Liver (tissue), 9 donors: Measurements from ENCODE around the gene CCT6A. TPM values are rescaled to one million over a fixed set of nuclear protein-coding genes. Genes with fewer than 3 reads are reported as not detected.

Experiments
- DNase-seq: peaks from one replicate; pipeline ENCODE4 v3.0.0-alpha.2; 2017; ENCODE audit warnings: low spot score
- H3K27ac ChIP-seq, 2 donors: one replicate each; pipeline ENCODE4 v1.7.0; 2013; ENCODE audit warnings: inconsistent platforms in 2 of 2, low read length in 2 of 2, control low read depth in 1 of 2, low read depth in 1 of 2, mild to moderate bottlenecking in 1 of 2
- H3K27me3 ChIP-seq, 4 donors: one replicate each; pipeline versions ENCODE4 v1.6.1 to v1.7.0; 2013; ENCODE audit warnings: low read length in 3 of 4, inconsistent platforms in 1 of 4, mild to moderate bottlenecking in 1 of 4, moderate library complexity in 1 of 4; ENCODE audit not compliant: control insufficient read depth in 4 of 4, insufficient read depth in 4 of 4
- H3K36me3 ChIP-seq, 4 donors: one replicate each; pipeline versions ENCODE4 v1.6.1 to v1.7.0; 2013; ENCODE audit warnings: low read length in 3 of 4, mild to moderate bottlenecking in 3 of 4, low read depth in 1 of 4, moderate library complexity in 1 of 4; ENCODE audit not compliant: control insufficient read depth in 4 of 4, insufficient read depth in 3 of 4
- H3K4me1 ChIP-seq, 4 donors: one replicate each; pipeline versions ENCODE4 v1.6.1 to v1.7.0; 2013; ENCODE audit warnings: low read length in 3 of 4, mild to moderate bottlenecking in 3 of 4, moderate library complexity in 1 of 4; ENCODE audit not compliant: control insufficient read depth in 4 of 4, insufficient read depth in 4 of 4
- H3K4me3 ChIP-seq, 3 donors: one replicate each; pipeline versions ENCODE4 v1.6.1 to v1.7.0; 2013; ENCODE audit warnings: low read length in 3 of 3, control low read depth in 1 of 3, low read depth in 1 of 3, mild to moderate bottlenecking in 1 of 3
- H3K9ac ChIP-seq, 2 donors: one replicate each; pipeline ENCODE4 v1.7.0; 2013; ENCODE audit warnings: low read length in 2 of 2, mild to moderate bottlenecking in 2 of 2, moderate library complexity in 2 of 2, control low read depth in 1 of 2, low read depth in 1 of 2
- H3K9me3 ChIP-seq, 4 donors: one replicate each; pipeline versions ENCODE4 v1.6.1 to v1.7.0; 2013; ENCODE audit warnings: low read length in 3 of 4; ENCODE audit not compliant: control insufficient read depth in 4 of 4
- EGR1 ChIP-seq, 2 donors: IDR thresholded peaks; 2 replicates each; pipeline ENCODE4 v1.6.1; 2016 to 2018; ENCODE audit warnings: antibody characterized with exemption in 2 of 2, low read depth in 2 of 2
- FOXA1 ChIP-seq: IDR thresholded peaks from 2 replicates; pipeline ENCODE4 v1.6.1; 2016; ENCODE audit warnings: antibody characterized with exemption
- FOXA2 ChIP-seq: IDR thresholded peaks from 2 replicates; pipeline ENCODE4 v1.6.1; 2016; ENCODE audit warnings: antibody characterized with exemption
- GABPA ChIP-seq, 2 donors: IDR thresholded peaks in 1 of 2; conservative IDR thresholded peaks in 1 of 2; 2 replicates each; pipeline ENCODE4 v1.6.1; 2016; ENCODE audit warnings: antibody characterized with exemption in 2 of 2, mild to moderate bottlenecking in 1 of 2, moderate library complexity in 1 of 2
- HNF4A ChIP-seq, 2 donors: conservative IDR thresholded peaks; 2 replicates each; pipeline ENCODE4 v1.6.1; 2016; ENCODE audit warnings: antibody characterized with exemption in 2 of 2, mild to moderate bottlenecking in 2 of 2
- HNF4G ChIP-seq: IDR thresholded peaks from 2 replicates; pipeline ENCODE4 v1.6.1; 2016; ENCODE audit warnings: antibody characterized with exemption
- JUND ChIP-seq, 2 donors: IDR thresholded peaks; 2 replicates each; pipeline ENCODE4 v1.6.1; 2016; ENCODE audit warnings: antibody characterized with exemption in 2 of 2
- NR2F2 ChIP-seq: IDR thresholded peaks from 2 replicates; pipeline ENCODE4 v1.6.1; 2016; ENCODE audit warnings: antibody characterized with exemption
- RAD21 ChIP-seq, 2 donors: IDR thresholded peaks; 2 replicates each; pipeline ENCODE4 v1.6.1; 2016; ENCODE audit warnings: antibody characterized with exemption in 2 of 2, mild to moderate bottlenecking in 2 of 2
- RXRA ChIP-seq, 2 donors: IDR thresholded peaks; 2 replicates each; pipeline ENCODE4 v1.6.1; 2017 to 2018; ENCODE audit warnings: antibody characterized with exemption in 2 of 2, mild to moderate bottlenecking in 1 of 2
- SP1 ChIP-seq: IDR thresholded peaks from 2 replicates; pipeline ENCODE4 v1.6.1; 2018; ENCODE audit warnings: antibody characterized with exemption, mild to moderate bottlenecking
- TAF1 ChIP-seq: conservative IDR thresholded peaks from 2 replicates; pipeline ENCODE4 v1.6.1; 2016; ENCODE audit warnings: antibody characterized with exemption, mild to moderate bottlenecking
- YY1 ChIP-seq: IDR thresholded peaks from 2 replicates; pipeline ENCODE4 v1.6.1; 2016; ENCODE audit warnings: antibody characterized with exemption, mild to moderate bottlenecking
- WGBS: extraction: QIAGEN DNeasy Blood & Tissue Kit; methylation state at CpG from one replicate; pipeline ENCODE4 v1.1.7; 2013; 5-methylcytosine and 5-hydroxymethylcytosine counted together
- polyA plus RNA-seq, 2 donors: library from polyadenylated mRNA; stranded (reverse) in 1 of 2; unstranded in 1 of 2; fragments of 200-250 nt in 1 of 2; fragments of >200 nt in 1 of 2; fragmentation: Nextera tagmentation in 1 of 2; extraction: Ambion mirVana in 1 of 2; gene quantifications; one replicate each; pipeline versions ENCODE4 v1.2.1 to v1.2.3, GENCODE V29; 2013 to 2015
- total RNA-seq, 2 donors: library from RNA; depleted of rRNA; stranded (reverse); fragments of >200 nt; gene quantifications; one replicate each; pipeline ENCODE4 v1.2.3, GENCODE V29; 2014
- TF ChIP-seq, protein P1 (sequence below): fragments of 150-350 bp; IDR thresholded peaks from 2 replicates; pipeline ENCODE4 v1.5.1; 2017; ENCODE audit warnings: improper control_type of control experiment, low read depth, low read length; ENCODE audit not compliant: missing input control
- TF ChIP-seq, protein P2 (sequence below): IDR thresholded peaks from 2 replicates; pipeline ENCODE4 v1.6.1; 2016; ENCODE audit warnings: antibody characterized with exemption
- TF ChIP-seq, protein P3 (sequence below): IDR thresholded peaks from 2 replicates; pipeline ENCODE4 v1.6.1; 2016; ENCODE audit warnings: antibody characterized with exemption, mild to moderate bottlenecking
- TF ChIP-seq, protein P4 (sequence below): IDR thresholded peaks from 2 replicates; pipeline ENCODE4 v1.6.1; 2016; ENCODE audit warnings: antibody characterized with exemption
- TF ChIP-seq, protein P5 (sequence below): IDR thresholded peaks from 2 replicates; pipeline ENCODE4 v1.6.1; 2016; ENCODE audit warnings: antibody characterized with exemption
- donor health status: healthy.
- donor health status: healthy.
- donor health status: healthy.
- donor health status: healthy.
- donor health status: healthy.

Gene CCT6A
- total and polyA plus RNA-seq, 4 donors, result 44.6 to 80.0 (median 49.1) TPM

DNA sequence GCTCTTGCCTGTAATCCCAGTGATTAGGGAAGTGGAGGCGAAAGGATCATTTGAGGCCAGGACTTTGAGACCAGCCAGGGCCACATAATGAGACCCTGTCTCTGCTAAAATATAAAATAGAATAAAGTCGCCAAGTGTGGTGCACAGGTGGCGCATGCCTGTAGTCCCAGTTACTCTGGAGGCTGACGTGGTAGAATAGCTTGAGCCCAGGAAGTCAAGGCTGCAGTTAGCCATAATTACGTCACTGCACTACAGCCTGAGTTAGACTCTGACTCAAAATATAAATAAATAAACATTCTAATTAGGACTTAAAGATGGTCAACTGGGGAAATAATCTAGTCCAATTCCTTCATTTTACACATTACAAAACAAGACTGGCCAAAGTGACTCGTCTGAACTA, 53.9 kb downstream of the CCT6A start:
- WGBS, result 24% methylated on average over 6 of the region's 6 CpGs
- H3K4me1 ChIP-seq, result peaks cover 1 to 7% (median 5%) of the 10 kb centered on the region in 4 donors
- H3K9ac ChIP-seq, result peak overlapping the region; percentile 90 to 100
- TF ChIP-seq JUND (IDR thresholded peaks at IDR 0.05), result peak in 1 of 2 donors; percentile 31
- TF ChIP-seq, protein P1, sequence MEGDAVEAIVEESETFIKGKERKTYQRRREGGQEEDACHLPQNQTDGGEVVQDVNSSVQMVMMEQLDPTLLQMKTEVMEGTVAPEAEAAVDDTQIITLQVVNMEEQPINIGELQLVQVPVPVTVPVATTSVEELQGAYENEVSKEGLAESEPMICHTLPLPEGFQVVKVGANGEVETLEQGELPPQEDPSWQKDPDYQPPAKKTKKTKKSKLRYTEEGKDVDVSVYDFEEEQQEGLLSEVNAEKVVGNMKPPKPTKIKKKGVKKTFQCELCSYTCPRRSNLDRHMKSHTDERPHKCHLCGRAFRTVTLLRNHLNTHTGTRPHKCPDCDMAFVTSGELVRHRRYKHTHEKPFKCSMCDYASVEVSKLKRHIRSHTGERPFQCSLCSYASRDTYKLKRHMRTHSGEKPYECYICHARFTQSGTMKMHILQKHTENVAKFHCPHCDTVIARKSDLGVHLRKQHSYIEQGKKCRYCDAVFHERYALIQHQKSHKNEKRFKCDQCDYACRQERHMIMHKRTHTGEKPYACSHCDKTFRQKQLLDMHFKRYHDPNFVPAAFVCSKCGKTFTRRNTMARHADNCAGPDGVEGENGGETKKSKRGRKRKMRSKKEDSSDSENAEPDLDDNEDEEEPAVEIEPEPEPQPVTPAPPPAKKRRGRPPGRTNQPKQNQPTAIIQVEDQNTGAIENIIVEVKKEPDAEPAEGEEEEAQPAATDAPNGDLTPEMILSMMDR, result no peak
- peaks cover 11 to 33% (median 28%) of the 10 kb centered on the region in 4 donors for H3K36me3 ChIP-seq
- H3K27ac ChIP-seq, result peak overlapping the region; percentile 93 to 99
- no peaks in the 10 kb centered on the region for H3K27me3 ChIP-seq
- DNase-seq, result no peak
- peak overlapping the region; percentile 82 to 98 (median 86) for H3K4me3 ChIP-seq
- H3K9me3 ChIP-seq, result no peaks in the 10 kb centered on the region

DNA sequence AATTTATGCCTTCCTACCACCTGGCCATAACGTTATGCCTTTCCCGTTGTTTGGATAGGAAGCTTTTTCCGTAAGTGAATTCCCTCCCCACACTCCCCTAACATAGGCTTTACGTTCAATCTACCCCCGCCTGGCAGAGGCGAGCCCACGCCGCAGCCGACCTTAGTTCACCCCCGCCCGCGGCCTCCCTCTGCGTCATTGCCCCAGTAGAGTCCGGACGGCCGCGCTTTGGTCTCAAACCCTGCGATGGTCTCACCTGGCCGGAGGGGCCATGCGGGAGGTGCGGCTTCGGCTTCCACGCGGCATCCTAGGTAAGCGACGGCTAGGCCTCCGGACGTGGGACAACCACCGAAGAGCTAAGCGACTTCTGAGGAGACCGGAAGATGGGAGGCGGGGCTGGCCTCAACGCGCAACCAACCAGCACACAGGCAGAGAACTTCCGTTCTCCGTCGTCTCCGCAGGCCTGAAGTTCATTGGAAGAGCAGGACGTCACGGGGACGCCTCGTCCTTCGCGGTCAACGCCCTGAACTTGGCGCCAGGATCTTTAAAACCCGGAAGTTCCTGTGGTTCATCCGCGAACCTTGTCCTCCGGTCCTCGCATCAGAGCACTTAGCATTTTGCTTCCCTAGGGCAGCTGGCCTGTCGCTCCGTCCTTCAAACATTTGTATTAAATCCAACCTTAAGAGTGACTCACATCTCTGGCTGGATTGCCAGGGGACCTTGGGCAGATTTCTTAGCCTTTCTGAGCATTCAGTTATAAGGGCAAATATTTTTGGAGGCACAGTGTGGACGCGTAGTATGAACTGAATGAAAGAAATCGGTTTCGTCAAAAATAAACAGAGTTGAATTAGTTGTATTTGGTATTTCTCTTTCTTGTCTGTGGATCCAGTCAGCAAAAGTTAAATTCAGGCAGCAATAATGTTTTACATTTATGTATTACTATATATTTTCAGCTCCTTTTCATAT, 54.8 kb downstream of the CCT6A start, which contains the start of gene CHCHD2:
TSS of gene CHCHD2 (minus strand) at position 369 of the 966 bp plus-strand sequence. CDS start at position 306, 63 bp downstream.
- TF ChIP-seq GABPA (IDR thresholded peaks at IDR 0.05 in 1 of 2, conservative IDR thresholded peaks at IDR 0.05 in 1 of 2), result peak; percentile 90 to 96
- TF ChIP-seq TAF1, result peak; percentile 91
- peak; percentile 83 for TF ChIP-seq SP1
- TF ChIP-seq JUND (IDR thresholded peaks at IDR 0.05), result no peak
- peak; percentile 77 to 88 for TF ChIP-seq RXRA (IDR thresholded peaks at IDR 0.05)
- TF ChIP-seq YY1, result peak; percentile 55
- peak; percentile 64 to 79 for TF ChIP-seq HNF4A (conservative IDR thresholded peaks at IDR 0.05)
- no peak for TF ChIP-seq FOXA1
- TF ChIP-seq, protein P2, sequence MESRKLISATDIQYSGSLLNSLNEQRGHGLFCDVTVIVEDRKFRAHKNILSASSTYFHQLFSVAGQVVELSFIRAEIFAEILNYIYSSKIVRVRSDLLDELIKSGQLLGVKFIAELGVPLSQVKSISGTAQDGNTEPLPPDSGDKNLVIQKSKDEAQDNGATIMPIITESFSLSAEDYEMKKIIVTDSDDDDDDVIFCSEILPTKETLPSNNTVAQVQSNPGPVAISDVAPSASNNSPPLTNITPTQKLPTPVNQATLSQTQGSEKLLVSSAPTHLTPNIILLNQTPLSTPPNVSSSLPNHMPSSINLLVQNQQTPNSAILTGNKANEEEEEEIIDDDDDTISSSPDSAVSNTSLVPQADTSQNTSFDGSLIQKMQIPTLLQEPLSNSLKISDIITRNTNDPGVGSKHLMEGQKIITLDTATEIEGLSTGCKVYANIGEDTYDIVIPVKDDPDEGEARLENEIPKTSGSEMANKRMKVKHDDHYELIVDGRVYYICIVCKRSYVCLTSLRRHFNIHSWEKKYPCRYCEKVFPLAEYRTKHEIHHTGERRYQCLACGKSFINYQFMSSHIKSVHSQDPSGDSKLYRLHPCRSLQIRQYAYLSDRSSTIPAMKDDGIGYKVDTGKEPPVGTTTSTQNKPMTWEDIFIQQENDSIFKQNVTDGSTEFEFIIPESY, result no peak
- TF ChIP-seq, protein P3, sequence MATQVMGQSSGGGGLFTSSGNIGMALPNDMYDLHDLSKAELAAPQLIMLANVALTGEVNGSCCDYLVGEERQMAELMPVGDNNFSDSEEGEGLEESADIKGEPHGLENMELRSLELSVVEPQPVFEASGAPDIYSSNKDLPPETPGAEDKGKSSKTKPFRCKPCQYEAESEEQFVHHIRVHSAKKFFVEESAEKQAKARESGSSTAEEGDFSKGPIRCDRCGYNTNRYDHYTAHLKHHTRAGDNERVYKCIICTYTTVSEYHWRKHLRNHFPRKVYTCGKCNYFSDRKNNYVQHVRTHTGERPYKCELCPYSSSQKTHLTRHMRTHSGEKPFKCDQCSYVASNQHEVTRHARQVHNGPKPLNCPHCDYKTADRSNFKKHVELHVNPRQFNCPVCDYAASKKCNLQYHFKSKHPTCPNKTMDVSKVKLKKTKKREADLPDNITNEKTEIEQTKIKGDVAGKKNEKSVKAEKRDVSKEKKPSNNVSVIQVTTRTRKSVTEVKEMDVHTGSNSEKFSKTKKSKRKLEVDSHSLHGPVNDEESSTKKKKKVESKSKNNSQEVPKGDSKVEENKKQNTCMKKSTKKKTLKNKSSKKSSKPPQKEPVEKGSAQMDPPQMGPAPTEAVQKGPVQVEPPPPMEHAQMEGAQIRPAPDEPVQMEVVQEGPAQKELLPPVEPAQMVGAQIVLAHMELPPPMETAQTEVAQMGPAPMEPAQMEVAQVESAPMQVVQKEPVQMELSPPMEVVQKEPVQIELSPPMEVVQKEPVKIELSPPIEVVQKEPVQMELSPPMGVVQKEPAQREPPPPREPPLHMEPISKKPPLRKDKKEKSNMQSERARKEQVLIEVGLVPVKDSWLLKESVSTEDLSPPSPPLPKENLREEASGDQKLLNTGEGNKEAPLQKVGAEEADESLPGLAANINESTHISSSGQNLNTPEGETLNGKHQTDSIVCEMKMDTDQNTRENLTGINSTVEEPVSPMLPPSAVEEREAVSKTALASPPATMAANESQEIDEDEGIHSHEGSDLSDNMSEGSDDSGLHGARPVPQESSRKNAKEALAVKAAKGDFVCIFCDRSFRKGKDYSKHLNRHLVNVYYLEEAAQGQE, result peak; percentile 24
- TF ChIP-seq NR2F2, result peak; percentile 46
- TF ChIP-seq, protein P4, sequence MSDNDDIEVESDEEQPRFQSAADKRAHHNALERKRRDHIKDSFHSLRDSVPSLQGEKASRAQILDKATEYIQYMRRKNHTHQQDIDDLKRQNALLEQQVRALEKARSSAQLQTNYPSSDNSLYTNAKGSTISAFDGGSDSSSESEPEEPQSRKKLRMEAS, result peak; percentile 25
- TF ChIP-seq HNF4G, result peak; percentile 41
- TF ChIP-seq, protein P1, result no peak
- TF ChIP-seq RAD21 (IDR thresholded peaks at IDR 0.05), result no peak
- peak in 1 of 2 donors; percentile 5 for TF ChIP-seq EGR1 (IDR thresholded peaks at IDR 0.05; ENCODE audit: low read depth in 2 of 2)
- TF ChIP-seq, protein P5, sequence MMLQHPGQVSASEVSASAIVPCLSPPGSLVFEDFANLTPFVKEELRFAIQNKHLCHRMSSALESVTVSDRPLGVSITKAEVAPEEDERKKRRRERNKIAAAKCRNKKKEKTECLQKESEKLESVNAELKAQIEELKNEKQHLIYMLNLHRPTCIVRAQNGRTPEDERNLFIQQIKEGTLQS, result no peak
- TF ChIP-seq FOXA2, result no peak
- H3K9ac ChIP-seq, result peak within 1 kb of the TSS; percentile 90 to 100
- H3K27ac ChIP-seq, result peak within 1 kb of the TSS; percentile 93 to 99
- no peaks in the 10 kb centered on the region for H3K27me3 ChIP-seq
- no peaks in the 10 kb centered on the region for H3K9me3 ChIP-seq
- peaks cover 4 to 24% (median 20%) of the 10 kb centered on the region in 4 donors for H3K36me3 ChIP-seq
- 3% methylated on average over 57 of the region's 57 CpGs for WGBS
- H3K4me3 ChIP-seq, result peak within 1 kb of the TSS; percentile 82 to 98 (median 86)
- DNase-seq, result peak; percentile 93
- peaks cover 1 to 7% (median 5%) of the 10 kb centered on the region in 4 donors for H3K4me1 ChIP-seq
